ENCODE measurements around the gene PPP1R14B.
A peak's percentile ranks its signal among the peaks of the same experiment; 100 is the strongest.

Gene PPP1R14B, protein sequence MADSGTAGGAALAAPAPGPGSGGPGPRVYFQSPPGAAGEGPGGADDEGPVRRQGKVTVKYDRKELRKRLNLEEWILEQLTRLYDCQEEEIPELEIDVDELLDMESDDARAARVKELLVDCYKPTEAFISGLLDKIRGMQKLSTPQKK
- total RNA-seq = 71.1 to 212 reads per million in 2 donors

DNA sequence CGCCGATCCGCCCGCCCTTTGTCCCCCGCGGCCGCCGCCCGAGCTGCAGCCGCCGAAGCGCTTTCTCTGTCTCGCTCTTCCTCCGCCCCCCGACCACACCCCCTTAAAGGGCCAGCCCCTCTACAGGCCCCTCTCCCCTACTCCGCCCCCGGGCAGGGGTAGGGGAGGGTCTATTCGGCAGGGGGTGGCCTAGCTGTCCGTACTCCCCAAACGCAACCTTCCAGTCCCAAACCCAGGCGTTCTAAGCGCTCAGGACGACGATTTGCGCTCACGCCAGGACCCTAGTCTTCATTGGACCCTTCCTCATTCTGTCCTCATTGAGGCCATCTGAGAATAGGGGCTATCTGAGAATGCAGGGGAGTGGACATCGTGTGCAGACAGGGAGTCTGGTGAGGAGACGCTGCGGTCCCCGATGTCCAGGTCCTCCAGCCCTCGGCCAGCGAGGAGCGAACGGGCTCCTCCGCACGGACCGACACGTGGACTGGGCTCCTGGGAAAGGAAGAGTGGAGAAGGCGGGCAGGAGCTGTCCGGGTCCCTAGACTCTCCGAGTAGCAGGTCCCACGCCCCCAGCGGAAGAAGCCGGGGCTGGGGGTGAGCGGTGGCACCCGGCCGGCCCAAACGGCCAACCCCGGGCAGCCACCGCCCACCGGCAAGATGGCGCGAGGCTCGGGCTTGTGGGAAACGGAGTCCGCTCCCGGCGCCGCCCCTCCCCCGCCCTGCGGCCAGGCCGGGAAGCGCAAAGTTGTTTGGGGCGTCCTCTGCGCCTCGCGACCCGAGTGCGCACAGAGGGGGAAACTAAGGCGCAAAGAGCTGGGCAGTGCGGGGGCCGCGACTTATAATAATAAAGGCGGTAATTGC, at the start of gene PPP1R14B:
Gene PPP1R14B, minus strand, starts transcription at position 73 of the 858 bp plus-strand sequence. CDS start 270 bp downstream, outside the sequence.
- peak; percentile 57 for DNase-seq

DNA sequence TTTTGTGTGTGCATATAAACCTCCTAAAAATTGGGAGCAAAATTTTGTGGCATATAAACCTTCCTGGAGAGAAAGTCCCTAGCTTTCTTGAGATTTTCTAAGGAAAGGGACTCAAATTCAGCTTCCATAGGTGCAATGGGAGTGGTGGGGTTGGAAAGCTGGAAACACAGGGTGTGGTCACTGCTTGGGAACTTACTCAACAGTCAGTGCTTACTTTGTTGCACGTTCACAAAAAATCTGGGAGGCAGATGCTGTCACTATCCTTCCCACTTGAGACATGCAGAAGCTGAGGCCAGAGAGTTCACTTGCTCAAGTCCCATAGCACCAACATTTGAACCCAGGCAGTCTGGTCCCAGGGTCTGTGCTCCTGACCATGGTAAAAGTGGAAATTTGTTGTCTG, 49.5 kb upstream of the PPP1R14B start:
- DNase-seq = no peak

DNA sequence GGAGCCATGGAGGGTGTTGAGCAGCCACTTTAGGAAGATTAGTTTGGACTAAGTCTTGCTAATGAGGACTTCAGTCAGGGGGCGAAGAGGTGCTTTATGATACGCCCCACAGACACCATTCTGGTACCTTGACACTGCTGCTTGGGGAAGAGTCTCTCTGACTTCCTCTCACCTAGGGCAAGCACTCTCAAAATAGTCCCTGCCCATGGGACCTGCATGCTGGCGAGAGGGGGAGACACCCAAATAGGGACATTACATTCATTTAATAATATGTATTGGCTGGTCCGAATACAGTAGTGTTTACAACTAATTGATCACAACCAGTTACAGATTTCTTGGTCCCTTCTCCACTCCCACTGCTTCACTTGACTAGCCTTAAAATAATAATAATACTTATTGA, 49.0 kb upstream of the PPP1R14B start:
- DNase-seq = no peak

DNA sequence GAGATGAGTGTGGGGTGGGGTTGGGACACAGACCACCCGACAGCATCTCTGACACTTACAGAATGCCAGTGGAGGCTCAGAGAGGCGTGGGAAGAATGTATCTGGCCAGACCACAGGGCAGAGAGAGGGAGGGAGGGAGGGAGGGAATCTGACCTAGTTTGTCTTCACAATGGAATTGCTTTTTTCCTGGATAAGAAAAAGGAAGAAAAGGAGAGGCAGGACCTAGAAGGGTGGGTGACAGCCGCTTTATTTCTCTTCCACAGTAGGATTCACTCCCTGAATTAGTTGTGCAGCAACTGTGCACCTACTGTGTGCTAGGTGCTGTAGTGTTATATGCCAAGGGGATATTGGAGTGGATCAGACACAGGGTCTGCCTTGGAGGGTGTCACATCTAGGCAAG, 48.0 kb upstream of the PPP1R14B start:
- DNase-seq = no peak

DNA sequence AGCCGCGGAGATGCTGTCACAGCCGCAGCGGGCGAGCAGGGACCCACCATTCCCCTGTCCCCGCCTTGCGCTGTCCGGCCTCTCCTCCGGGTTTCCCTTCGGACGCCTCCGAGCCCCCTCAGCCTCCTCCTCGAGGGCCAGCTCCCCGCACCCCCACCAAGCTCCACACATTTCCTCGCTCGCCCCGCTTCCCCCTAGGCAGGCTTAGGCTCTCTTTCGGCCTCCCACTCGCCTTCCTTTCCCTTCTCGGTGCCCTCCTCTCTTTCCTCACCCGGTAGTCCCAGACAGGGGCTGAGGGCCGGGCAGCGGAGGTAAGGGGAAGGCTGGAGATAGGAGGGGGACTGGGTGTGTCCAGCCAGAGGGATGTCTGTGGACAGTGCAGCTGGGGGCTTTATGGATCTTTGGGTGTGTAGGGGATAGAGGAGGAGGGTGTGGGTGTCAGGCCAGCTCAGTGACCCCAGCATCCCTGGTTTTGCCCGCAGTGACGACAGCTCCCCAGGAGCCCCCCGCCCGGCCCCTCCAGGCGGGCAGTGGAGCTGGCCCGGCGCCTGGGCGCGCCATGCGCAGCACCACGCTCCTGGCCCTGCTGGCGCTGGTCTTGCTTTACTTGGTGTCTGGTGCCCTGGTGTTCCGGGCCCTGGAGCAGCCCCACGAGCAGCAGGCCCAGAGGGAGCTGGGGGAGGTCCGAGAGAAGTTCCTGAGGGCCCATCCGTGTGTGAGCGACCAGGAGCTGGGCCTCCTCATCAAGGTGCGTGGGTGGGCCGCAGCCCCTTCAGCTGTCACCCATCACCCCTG, 45.9 kb upstream of the PPP1R14B start:
- no peak for DNase-seq

DNA sequence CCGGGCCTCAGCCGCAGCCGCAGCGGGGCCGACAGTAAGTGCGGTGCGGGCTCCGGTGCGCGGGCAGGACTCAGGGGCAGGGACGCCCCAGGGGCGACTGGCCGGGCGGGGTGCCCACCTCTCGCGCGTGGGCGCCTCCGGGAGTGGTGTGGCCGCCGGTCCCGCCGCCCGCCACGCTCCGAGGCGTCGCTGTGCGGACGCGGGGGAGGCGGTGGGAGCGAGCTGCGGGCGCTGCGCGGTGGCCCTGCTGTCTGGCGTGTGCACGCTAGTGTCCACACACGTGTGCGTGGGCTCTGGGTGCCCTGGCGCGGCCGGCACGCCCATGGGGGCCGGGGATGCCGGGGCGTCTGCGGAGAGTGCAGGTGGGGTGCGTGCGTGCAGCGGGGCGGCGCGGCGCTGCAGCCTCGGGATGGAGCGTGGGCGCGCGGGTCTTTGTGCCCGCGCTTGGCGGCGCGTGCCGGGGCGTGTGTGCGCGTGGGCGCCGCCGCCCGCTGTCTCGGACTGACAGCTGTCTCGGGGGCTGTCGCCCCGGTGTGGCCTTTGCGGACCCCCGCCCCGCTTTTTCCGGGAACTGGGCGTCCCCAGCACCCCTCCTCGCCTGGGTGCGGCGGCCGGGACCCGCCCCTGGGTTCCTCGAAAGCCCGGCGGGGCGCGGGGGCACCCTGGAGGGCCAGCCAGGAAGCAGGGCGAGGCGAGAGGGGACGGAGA, 45.2 kb upstream of the PPP1R14B start:
- DNase-seq = no peak

DNA sequence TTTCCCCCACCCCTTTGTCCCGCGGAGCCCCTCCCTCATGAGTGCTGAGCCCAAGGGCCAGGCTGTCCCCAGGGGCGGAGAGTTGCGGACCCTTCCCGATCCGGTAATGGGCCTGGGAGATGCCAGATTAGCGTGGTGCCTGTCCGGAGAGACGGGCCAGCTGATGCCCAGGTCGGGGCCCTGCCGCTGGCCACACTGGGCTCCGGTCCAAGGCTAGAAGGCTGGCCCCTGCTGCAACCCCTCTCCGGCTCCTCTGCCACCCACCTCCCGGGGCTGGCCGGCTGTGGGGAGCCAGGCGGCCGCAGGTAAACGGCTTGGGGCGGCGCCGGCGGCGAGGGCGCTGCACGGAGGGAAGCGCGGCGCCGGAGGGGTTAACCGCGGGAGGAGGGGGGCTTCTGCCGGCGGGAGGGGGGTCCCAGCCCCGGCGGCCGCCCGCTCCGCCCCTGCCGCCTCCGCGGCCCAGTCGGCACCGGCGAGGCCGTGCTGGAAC, 44.6 kb upstream of the PPP1R14B start, which contains the start of gene KCNK4:
Gene KCNK4, plus strand, starts transcription at position 41 of the 490 bp plus-strand sequence. CDS start 1,717 bp downstream, outside the sequence.
- DNase-seq = no peak

DNA sequence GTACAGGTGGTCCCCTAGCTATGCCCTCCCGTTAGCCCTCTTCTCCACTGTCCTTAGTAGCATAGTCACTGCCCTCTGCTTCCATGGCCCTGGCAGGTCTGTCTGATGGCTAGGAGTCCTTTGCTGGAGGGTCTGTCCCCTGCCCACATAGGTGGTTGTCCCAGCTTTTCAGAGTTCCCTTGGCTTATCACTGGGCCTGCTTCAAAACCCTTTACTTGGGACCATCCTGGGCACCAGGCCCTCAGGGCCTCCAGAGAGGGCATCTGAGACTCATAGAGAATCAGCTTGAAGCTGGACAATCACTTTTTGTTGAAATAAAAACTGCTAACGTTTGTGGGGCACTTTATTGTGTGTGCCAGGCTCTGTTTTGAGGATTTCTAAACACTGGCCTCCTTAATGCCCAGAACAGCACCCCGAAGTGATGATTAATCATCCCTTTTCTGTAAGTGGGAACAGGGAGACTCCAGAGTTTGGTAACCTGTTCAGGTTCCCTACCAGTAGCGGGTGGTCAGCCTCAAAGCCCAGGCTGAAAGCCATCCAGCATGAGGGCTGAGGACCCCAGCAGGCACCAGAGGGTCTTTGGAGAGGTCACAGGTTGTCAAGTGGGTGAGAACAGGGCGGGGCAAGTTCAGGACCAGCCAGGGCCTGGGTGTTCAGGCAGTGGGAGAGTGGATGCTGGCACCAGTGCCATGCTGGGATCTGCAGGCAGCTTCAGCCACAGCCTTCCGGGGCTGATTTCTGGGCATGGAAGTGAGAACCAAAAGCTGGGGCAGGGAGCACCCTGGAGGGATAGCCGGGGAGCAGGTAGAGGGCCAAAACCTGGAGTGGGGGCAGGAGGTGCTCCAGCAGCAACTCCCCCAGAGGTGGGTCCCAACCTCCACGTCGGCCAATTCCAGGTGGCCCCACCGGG, 43.9 kb upstream of the PPP1R14B start:
- no peak for DNase-seq

DNA sequence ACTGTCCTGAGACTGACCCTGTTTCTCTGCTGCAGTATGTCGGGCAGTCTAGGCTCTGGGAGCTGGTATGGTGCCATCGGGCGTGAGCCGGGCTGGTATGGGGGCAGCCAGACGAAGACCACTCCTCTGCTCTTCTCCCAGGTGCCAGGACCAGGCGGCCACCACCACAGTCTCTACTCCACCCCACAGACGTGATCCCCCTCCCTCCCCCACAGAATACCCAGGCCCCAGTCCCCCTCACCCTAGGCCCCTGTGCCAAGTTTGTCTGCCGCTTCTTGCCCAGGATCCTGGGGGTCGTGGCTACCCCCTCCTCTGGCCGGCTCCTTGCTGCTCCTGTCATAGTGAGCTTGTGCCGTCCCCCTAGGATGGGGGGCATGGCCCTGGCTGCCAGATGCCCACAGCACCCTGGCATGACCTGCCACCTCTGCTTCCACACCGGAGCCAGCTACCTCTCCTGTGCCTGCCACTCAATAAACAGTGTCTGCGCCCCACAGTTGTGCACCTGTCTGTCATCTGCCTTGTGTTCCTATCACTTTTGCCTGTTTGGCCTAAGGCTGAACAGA, 42.3 kb upstream of the PPP1R14B start:
- DNase-seq = no peak

DNA sequence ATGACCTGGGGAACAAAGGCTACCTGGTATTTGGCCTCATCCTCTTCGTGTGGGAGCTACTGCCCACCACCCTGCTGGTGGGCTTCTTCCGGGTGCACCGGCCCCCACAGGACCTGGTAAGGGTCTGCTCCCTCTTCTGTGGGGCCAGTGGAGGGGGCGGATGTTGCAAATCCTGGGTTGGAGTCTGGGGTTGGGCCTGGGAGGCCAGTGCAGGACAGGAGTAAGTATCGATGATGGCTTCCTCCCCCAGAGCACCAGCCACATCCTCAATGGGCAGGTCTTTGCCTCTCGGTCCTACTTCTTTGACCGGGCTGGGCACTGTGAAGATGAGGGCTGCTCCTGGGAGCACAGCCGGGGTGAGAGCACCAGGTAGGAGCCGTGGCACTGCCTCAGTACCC, 41.6 kb upstream of the PPP1R14B start:
- DNase-seq = no peak

DNA sequence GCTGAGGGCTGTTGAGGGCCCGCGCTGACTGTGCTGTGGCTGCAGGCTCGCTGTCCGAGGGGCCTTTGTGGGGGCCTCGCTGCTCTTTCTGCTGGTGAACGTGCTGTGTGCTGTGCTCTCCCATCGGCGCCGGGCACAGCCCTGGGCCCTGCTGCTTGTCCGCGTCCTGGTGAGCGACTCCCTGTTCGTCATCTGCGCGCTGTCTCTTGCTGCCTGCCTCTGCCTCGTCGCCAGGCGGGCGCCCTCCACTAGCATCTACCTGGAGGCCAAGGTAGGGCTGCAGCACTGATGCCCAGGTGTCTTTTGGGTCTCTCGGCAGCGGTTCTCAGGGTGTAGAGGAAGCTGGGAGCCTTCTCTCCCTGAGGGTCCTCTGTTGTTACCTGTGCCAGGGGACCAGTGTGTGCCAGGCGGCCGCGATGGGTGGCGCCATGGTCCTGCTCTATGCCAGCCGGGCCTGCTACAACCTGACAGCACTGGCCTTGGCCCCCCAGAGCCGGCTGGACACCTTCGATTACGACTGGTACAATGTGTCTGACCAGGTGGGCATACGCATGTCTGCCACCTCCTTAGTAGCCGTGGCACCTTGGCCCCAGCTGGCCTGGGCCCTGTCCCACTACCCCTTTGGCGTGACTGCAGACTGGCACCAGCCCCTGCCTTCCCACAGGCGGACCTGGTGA, 41.1 kb upstream of the PPP1R14B start:
- DNase-seq = no peak

DNA sequence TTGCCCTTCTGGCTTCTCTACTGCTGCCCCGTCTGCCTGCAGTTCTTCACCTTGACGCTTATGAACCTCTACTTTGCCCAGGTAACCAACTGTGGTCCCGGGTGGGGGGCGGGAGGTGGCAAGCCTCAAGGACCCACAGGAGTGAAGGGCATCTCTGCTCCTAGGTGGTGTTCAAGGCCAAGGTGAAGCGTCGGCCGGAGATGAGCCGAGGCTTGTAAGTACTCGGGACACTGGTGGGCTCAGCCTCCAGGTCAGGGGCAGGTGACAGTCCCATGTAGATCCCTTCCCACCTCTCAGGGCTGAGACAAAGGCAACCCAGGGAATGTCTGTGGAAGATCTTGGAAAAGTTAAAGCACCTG, 40.0 kb upstream of the PPP1R14B start:
- DNase-seq = no peak

DNA sequence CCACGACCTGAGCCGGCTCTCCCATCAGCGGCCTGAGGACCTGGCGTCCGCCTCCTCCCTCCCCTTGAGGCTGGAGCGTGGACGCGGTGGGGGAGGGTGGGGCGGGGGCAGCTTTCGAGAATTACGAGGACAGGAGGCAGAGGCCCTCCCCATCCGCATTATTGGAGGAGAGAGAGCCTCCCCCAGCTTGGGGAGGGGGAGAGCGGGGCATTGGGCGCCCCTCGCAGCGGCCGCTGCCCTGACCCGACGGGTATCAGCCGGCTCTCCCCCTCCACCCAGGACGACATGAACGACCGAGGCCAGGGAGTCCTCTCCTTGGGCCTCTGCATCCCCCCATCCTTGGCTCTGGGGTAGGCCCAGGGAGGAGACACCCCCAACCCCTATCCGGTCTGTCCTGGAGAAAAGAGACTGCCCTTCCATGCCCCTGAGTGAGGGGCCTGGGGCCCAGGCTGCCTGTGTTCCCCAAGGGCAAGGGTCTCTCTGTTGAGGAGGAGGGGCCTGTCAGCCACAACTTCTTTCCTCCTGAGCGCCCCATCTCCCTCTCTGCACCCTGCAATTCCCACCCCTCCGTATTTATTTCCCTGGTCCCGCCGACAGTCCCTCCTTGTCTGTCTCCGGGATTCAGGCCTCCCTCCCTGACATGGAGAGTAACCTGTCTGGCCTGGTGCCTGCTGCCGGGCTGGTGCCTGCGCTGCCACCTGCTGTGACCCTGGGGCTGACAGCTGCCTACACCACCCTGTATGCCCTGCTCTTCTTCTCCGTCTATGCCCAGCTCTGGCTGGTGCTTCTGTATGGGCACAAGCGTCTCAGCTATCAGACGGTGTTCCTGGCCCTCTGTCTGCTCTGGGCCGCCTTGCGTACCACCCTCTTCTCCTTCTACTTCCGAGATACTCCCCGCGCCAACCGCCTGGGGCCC, 39.4 kb upstream of the PPP1R14B start:
- no peak for DNase-seq

DNA sequence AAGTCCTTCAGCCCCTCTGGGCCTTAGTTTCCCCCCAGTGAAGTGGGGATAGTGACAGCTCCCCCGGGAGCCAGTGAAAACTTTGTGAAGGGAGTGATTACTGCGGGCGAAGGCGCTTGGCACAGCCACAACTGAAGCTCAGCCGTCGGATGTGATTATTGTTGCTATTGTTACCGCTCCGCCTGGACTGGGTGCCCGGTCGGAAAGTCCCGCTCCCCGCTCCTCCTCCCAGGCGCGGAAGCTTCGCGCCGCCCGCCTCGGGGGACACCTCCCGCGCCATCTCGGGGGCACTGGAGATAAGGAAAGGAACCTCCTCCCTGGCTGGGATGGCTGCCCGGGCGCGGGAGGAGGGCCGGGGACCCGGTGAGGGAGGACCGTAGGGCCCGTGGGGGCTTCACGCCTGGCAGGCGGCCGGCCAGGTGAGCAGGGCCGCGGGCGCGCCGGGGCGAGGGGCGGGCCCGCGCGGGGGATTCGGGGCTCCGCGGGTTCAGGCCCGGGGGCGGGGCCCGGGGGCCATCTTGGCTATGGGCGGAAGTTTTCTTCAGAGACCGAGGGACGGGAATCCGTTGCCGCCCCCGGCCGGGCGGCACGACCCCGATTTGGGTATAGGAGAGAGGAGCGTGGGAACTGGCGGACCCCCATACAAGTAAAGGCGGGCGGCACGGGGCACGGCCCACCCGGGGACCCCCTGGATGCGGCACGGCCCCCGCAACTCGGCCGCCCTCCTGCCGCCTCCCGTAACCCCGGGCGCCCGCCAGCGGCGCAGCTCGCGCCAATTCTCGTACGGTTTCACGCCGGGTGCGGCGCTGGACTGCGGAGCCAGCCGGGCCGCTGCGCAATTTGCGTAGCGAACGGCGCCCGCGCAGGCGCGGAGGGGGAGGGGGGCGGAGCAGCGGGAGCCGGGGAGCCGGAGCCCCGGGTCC, 38.5 kb upstream of the PPP1R14B start, which contains the start of gene GPR137:
Gene GPR137, plus strand, starts transcription at position 887 of the 923 bp plus-strand sequence. CDS start 677 bp downstream, outside the sequence.
- DNase-seq = peak; percentile 84

DNA sequence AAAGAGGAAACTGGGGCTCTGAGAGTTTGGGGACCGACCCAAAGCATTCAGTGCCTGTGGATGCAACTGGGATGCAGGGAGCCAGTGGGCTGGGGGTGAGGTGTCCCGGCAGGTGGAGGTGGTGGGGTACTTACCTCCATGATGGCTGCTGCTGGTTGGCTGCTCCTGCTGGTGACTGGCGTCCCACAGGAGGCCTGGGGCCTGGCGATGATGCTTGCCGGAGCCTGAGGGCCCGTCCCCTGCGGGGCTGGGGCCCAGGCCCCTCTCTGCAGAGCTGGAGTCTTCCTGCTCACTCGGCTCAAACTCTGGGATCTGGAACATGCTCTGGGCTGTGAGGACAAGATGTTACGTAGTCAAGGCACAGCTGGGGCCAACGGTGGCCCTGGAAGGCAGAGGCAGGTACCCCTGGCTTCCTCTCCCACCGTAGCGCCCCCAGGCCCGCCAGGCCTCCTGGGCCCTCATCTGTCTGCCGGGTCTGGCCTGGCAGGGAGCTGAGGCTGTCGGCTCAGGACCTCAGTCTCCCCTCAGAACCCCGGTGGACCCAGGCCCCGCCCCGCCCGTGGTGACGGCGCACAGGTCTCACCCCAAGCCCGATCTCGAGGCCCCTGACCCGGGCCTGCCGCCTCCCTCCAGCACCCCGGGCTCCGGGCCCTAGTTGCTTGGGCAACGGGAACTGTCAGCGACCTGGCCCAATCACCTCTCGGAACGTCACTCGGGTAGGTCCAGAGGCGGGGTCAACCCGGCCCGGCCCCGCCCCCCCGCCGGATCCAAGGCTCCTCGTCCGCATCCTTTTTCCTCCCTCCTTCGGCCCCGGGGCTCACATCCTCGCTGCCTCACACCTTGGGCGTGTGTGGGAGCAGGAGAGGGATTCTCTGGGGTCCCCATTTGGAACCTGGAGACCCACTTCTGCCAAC, 37.6 kb upstream of the PPP1R14B start, which contains the start of gene BAD:
Gene BAD, minus strand, starts transcription at position 618 of the 914 bp plus-strand sequence. Its CDS starts 297 bp downstream, at position 321.
- DNase-seq = peak; percentile 85

DNA sequence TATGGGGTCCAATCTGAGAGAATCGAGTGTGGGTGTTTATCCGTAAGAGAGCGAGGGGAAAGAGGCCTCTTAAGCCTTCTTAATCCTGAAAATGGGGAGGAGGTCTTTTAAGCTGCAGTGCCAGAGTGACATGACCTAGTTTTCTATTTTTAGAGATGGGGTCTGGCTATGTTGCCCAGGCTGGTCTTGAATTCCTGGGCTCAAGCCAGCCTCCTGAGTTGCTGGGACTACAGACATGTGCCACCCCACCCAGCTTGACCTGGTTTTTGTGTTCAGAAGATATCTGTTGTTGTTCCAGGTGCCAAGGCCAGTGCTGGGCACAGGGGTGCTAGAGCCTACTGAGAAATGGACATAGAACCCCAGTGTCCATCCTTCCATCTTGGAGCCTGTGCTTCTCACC, 36.3 kb upstream of the PPP1R14B start:
- DNase-seq = no peak
